NB4 (cell line): Measurements from ENCODE around the gene HIGD2A.

Experiments used
- DNase-seq: peaks from one replicate; pipeline ENCODE4 v3.0.0; 2010; ENCODE audit warnings: low read depth
- H3K4me3 ChIP-seq: one replicate; pipeline ENCODE4 v1.5.1; 2011; ENCODE audit warnings: mild to moderate bottlenecking, low read depth, low read length, moderate library complexity
- MYC ChIP-seq: IDR thresholded peaks from 2 replicates; pipeline ENCODE4 v1.6.1; 2011; ENCODE audit warnings: low read depth, low read length
- POLR2A ChIP-seq: IDR thresholded peaks from 2 replicates; pipeline ENCODE4 v1.6.1; 2011; ENCODE audit warnings: mild to moderate bottlenecking; ENCODE audit not compliant: insufficient read length; ENCODE audit errors: extremely low read depth
- TF ChIP-seq, protein P1 (sequence below): IDR thresholded peaks from 2 replicates; pipeline ENCODE4 v1.6.1; 2011; ENCODE audit warnings: low read depth, low read length
- TF ChIP-seq, protein P2 (sequence below): IDR thresholded peaks from one replicate; pipeline ENCODE4 v1.5.1; 2012; ENCODE audit warnings: low read depth, low read length

The HIGD2A gene, protein sequence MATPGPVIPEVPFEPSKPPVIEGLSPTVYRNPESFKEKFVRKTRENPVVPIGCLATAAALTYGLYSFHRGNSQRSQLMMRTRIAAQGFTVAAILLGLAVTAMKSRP

DNA sequence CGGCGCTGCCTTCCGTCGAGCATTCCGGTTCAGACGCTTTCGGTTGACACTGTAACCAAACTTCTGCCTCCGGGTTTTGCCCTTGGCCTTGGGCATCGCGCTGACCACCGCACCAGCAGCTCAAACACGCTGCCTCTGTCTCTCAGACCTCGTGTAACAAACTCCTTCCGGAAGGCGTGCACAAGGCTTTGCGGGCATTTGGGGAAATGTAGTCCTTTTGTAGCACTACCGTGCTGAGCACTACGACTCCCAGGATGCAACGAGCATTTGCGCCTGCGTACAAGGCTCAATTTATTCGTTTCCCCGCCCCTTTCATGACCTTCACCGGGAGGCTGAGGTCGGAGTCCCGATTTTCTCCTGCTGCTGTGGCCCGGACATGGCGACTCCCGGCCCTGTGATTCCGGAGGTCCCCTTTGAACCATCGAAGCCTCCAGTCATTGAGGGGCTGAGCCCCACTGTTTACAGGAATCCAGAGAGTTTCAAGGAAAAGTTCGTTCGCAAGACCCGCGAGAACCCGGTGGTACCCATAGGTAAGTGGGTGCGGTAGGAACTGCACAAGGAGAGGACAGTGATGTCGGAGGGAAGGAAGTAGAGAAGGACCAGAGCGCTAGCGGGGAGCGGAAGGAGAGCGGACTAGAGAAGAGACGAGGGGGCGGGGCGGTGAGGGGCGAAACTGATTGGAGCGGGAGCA is at the start of gene HIGD2A, which contains the start of gene NOP16:
Gene HIGD2A (plus strand): TSS at position 308 of the 691 bp plus-strand sequence. CDS start 69 bp downstream, at position 377.
Gene NOP16 (minus strand): TSS at position 155 of the 691 bp plus-strand sequence. CDS start 59 bp downstream, at position 96.
- peak within 1 kb of the TSS; percentile 95 for H3K4me3 ChIP-seq
- TF ChIP-seq MYC (peak; percentile 100), POLR2A (peak; percentile 83)
- TF ChIP-seq, protein P1, sequence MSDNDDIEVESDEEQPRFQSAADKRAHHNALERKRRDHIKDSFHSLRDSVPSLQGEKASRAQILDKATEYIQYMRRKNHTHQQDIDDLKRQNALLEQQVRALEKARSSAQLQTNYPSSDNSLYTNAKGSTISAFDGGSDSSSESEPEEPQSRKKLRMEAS = peak; percentile 100
- TF ChIP-seq, protein P2, sequence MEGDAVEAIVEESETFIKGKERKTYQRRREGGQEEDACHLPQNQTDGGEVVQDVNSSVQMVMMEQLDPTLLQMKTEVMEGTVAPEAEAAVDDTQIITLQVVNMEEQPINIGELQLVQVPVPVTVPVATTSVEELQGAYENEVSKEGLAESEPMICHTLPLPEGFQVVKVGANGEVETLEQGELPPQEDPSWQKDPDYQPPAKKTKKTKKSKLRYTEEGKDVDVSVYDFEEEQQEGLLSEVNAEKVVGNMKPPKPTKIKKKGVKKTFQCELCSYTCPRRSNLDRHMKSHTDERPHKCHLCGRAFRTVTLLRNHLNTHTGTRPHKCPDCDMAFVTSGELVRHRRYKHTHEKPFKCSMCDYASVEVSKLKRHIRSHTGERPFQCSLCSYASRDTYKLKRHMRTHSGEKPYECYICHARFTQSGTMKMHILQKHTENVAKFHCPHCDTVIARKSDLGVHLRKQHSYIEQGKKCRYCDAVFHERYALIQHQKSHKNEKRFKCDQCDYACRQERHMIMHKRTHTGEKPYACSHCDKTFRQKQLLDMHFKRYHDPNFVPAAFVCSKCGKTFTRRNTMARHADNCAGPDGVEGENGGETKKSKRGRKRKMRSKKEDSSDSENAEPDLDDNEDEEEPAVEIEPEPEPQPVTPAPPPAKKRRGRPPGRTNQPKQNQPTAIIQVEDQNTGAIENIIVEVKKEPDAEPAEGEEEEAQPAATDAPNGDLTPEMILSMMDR = no peak
- DNase-seq = peak; percentile 99

DNA sequence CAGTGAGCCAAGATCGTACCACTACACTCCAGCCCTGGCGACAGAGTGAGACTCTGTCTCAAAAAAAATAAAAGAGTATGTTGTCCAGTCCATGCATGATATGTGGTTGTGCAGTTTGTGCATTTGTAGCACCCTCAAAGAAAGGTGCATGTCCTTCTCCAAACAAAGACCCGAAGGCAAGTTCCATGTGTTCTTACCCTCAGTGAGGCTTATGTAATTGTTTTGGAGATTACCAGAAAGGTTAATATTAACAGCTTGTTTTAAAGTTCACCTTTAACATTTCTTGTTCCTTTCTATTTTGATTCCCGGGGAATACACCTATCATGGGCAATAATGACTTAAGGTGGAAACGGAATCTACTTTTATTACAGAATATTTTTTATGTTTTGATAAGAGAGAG is 49.2 kb upstream of the HIGD2A start:
- H3K4me3 ChIP-seq = no peak overlapping the region
- TF ChIP-seq POLR2A = no peak
- TF ChIP-seq, protein P1 = no peak
- TF ChIP-seq, protein P2 = no peak
- TF ChIP-seq MYC = no peak
- no peak for DNase-seq

DNA sequence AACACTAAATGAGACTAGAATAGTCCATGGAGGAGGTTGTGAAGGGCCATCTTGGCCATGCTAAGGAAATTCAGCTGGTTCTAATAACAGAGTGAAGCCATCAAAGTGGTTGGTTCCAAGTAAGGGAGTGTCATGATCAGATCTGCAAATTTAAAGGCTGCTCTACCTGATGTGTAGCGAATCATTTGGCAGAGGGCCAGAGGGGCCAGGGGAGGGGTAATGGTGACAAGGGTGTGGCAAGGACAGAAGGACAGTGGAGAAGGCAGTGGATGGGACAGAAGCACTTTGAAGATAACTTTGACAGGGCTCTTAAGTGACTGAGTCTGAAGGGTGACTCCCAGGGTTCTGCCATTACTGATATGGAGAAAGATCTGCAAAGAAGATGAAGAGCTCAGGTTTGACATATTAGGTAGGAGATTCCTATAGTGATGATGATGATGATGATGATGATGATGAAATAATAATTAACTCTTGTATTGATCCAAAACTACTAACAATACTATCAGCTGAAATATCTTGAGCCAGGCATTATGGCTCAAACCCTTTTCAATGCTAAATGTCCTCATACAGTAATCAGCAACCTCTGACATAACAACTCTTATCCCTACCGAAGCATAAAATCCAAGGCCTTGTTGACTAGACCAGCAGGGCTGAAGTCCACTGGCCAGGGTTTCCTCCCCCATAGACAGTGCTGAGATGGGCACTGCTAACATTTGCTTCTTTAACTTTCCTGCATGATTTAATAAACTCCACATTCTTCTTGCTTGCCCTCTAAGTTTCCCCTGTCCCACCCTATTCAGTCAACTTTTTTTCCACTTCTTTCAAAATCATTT is 47.0 kb upstream of the HIGD2A start:
- no peak overlapping the region for H3K4me3 ChIP-seq
- no peak for TF ChIP-seq POLR2A
- TF ChIP-seq, protein P2 = no peak
- DNase-seq = no peak

DNA sequence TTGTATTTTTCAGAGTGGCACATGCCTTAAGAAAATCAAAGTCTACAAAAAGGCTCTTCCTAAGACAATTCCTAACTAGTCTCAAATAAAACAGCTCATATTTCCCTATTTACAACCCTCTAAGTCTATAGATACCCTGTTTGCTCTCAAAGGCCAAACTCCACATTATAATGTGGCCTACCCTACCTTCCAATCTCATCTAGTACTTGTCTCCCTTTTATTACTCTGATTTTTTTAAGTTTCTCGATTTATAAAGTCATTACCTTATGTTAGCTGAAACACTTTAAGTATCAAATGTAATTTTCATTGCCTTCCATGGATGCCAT is 46.4 kb upstream of the HIGD2A start:
- DNase-seq = no peak
- no peak overlapping the region for H3K4me3 ChIP-seq
- TF ChIP-seq, protein P1 = no peak
- TF ChIP-seq, protein P2 = no peak
- TF ChIP-seq POLR2A (no peak), MYC (no peak)

DNA sequence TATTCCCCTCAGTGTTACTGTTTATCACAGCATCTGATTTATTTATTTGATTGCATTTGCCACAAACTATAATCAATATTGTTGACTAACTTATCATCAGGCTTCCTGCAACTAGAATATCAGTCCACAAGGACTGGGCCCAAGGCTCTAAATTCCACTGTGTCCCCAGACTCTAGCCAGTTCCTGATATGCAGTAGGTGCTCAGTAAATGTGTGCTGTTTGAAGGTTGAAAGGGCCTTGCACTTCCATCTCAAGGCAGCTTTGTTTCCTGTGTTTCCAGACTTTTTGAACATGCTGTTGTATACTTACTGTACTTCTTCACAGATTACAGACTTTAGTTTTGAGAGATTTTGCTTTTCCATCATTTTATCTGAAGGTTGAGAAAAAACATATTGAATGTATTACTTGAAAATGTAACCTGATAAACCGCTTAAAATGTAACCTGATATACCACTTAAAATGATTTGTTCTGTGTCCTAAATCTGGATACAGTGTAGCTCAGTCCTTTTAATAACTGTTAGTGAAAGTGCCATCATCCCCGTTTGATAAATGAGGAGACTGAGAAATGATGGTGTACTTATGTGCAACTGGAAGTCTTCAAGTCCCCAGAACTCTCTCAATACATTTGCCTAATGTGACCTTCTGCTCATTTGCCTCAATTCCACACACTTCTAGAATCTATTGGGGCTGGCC is 45.6 kb upstream of the HIGD2A start:
- TF ChIP-seq POLR2A = no peak
- TF ChIP-seq, protein P1 = no peak
- TF ChIP-seq MYC = no peak
- TF ChIP-seq, protein P2 = no peak
- no peak for DNase-seq
- H3K4me3 ChIP-seq = no peak overlapping the region
